ENCODE results near the gene B3GALNT1. TPM values are rescaled to one million over a fixed set of nuclear protein-coding genes. Genes with fewer than 3 reads are reported as not detected.

Gene B3GALNT1
- total RNA-seq, 1 donor from 2014 or later = 22.5 TPM

GRCh38 chr3:161126495-161126894, 21.3 kb upstream of the B3GALNT1 start:
- Mint-ChIP-seq H3K4me3 (no peak overlapping the region), H3K27me3 (ENCODE audit: insufficient read depth, low read depth) (peaks cover 3% of the 10 kb centered on the region), H3K27ac (no peak overlapping the region), H3K36me3 (no peaks in the 10 kb centered on the region), H3K4me1 (no peaks in the 10 kb centered on the region), H3K9me3 (peaks cover 17% of the 10 kb centered on the region)
- Histone ChIP-seq H3K36me3 (no peaks in the 10 kb centered on the region), H3K9me3 (ENCODE audit: low read depth) (peaks cover 3% of the 10 kb centered on the region), H2AFZ (replicated peaks) (no peak overlapping the region), H3F3A (ENCODE audit: low read depth) (no peaks in the 10 kb centered on the region), H3K4me3 (no peak overlapping the region), H3K9ac (no peak overlapping the region), H3K27ac (no peak overlapping the region), H3K4me2 (no peak overlapping the region), H3K27me3 (no peaks in the 10 kb centered on the region), H3K79me2 (ENCODE audit: low read depth) (no peaks in the 10 kb centered on the region), H4K20me1 (ENCODE audit: low read depth) (no peaks in the 10 kb centered on the region), H3K4me1 (no peaks in the 10 kb centered on the region)
- TF ChIP-seq EZH2phosphoT487 (IDR thresholded peaks at IDR 0.05) = no peak
- TF ChIP-seq CTCF (IDR thresholded peaks at IDR 0.05) = no peak
- TF ChIP-seq EZH2 (IDR thresholded peaks at IDR 0.05) = no peak
- DNase-seq (ENCODE audit: low spot score) = no peak

GRCh38 chr3:161117646-161118045, 12.5 kb upstream of the B3GALNT1 start:
- no peaks in the 10 kb centered on the region for H3K36me3 Mint-ChIP-seq
- Histone ChIP-seq H3K4me2 (no peak overlapping the region), H3K27ac (no peak overlapping the region), H3F3A (ENCODE audit: low read depth) (no peaks in the 10 kb centered on the region), H3K36me3 (no peaks in the 10 kb centered on the region), H3K4me1 (no peaks in the 10 kb centered on the region), H4K20me1 (ENCODE audit: low read depth) (no peaks in the 10 kb centered on the region), H2AFZ (replicated peaks) (no peak overlapping the region), H3K4me3 (no peak overlapping the region), H3K27me3 (no peaks in the 10 kb centered on the region), H3K79me2 (ENCODE audit: low read depth) (no peaks in the 10 kb centered on the region), H3K9ac (no peak overlapping the region), H3K9me3 (ENCODE audit: low read depth) (no peaks in the 10 kb centered on the region)
- no peak for DNase-seq (ENCODE audit: low spot score)
- peaks cover 23% of the 10 kb centered on the region for H3K9me3 Mint-ChIP-seq
- peaks cover 2% of the 10 kb centered on the region for H3K27me3 Mint-ChIP-seq (ENCODE audit: insufficient read depth, low read depth)
- H3K27ac Mint-ChIP-seq = no peak overlapping the region
- H3K4me1 Mint-ChIP-seq = no peaks in the 10 kb centered on the region
- H3K4me3 Mint-ChIP-seq = no peak overlapping the region
- TF ChIP-seq EZH2phosphoT487 (IDR thresholded peaks at IDR 0.05) (no peak), EZH2 (IDR thresholded peaks at IDR 0.05) (no peak), CTCF (IDR thresholded peaks at IDR 0.05) (no peak)

- TF ChIP-seq EZH2 (IDR thresholded peaks at IDR 0.05) (no peak), EZH2phosphoT487 (IDR thresholded peaks at IDR 0.05) (no peak), CTCF (IDR thresholded peaks at IDR 0.05) (no peak)
- Histone ChIP-seq H3K36me3 (no peaks in the 10 kb centered on the region), H3K27ac (no peak overlapping the region), H3K79me2 (ENCODE audit: low read depth) (no peaks in the 10 kb centered on the region), H3K4me1 (peaks cover 3% of the 10 kb centered on the region), H3F3A (ENCODE audit: low read depth) (no peaks in the 10 kb centered on the region), H3K9ac (no peak overlapping the region), H3K4me3 (no peak overlapping the region), H4K20me1 (ENCODE audit: low read depth) (no peaks in the 10 kb centered on the region), H3K27me3 (peaks cover 29% of the 10 kb centered on the region), H2AFZ (replicated peaks) (no peak overlapping the region), H3K9me3 (ENCODE audit: low read depth) (no peaks in the 10 kb centered on the region), H3K4me2 (no peak overlapping the region)
- no peak for DNase-seq (ENCODE audit: low spot score)
- H3K9me3 Mint-ChIP-seq = no peaks in the 10 kb centered on the region
- no peaks in the 10 kb centered on the region for H3K36me3 Mint-ChIP-seq
- no peak overlapping the region for H3K4me3 Mint-ChIP-seq
- H3K27ac Mint-ChIP-seq = no peak overlapping the region
- H3K4me1 Mint-ChIP-seq = peaks cover 3% of the 10 kb centered on the region
- peaks cover 7% of the 10 kb centered on the region for H3K27me3 Mint-ChIP-seq (ENCODE audit: insufficient read depth, low read depth)
Observed at GRCh38 chr3:161108840-161109239, 3.7 kb upstream of the B3GALNT1 start.

All from neural progenitor cell (in vitro differentiated cells).